HFF-Myc (cell line): ENCODE data around the gene PKP3.
"Not testable (repeated sequence)": the region's sequence is repeated elsewhere in the genome, so short reads cannot be mapped to it uniquely, and the experiment has no call there.

Experiments
- DNase-seq: peaks from one replicate; pipeline ENCODE4 v3.0.0-alpha.2; 2011; ENCODE audit warnings: low read depth; ENCODE audit errors: extremely low read depth
- H3K4me3 ChIP-seq: replicated peaks from 2 replicates; pipeline ENCODE4 v1.5.1; 2011; ENCODE audit warnings: low read depth, mild to moderate bottlenecking, control low read depth, low read length
- CTCF ChIP-seq: IDR thresholded peaks from 2 replicates; pipeline ENCODE4 v1.5.1; 2012; ENCODE audit warnings: mild to moderate bottlenecking, low read depth, low read length, control low read depth; ENCODE audit errors: missing control alignments

Gene PKP3

DNA sequence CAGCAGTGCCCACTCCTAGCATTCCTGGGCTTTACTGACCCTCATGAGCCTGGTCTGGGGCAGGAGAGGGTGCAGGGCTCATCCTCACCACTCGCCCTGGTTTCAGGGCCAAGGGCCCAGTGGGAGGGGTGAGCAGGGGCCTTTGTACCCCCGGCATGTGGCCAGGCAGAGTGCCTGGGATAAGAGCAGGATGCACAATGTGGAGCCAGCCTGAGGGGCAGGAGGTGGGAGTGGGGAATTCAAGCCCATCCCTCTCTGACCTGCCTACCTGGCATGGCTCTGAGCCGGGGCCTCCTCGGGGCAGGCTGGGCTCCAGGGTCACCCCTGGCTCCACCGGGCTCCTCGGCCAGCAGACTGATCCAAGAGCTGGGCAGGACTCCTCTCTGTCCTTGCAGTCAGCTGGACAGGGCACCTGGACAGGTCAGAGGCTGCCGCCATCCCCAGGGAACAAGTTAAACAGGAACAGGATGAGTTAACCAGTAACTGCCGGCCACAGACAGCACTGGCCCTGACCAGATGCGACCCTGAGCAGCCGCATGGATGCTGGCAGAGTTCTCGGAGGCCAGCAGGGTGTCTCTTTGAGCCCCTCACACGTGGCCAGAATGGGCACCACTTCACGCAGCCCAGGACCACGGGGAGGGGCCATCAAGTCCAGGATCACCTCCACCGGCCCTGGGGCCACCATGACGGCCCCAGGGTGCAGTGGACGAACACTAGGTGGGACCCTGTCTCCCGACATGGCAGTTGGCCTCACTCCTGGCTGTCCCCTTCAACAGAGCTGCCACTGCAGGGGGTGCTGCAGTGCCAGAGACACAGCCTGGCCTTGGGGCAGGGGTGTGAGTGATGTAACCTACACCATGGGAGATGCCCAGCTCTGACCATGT lies 15.8 kb downstream of the PKP3 start:
- no peak for TF ChIP-seq CTCF
- H3K4me3 ChIP-seq = no peak overlapping the region
- DNase-seq = no peak

DNA sequence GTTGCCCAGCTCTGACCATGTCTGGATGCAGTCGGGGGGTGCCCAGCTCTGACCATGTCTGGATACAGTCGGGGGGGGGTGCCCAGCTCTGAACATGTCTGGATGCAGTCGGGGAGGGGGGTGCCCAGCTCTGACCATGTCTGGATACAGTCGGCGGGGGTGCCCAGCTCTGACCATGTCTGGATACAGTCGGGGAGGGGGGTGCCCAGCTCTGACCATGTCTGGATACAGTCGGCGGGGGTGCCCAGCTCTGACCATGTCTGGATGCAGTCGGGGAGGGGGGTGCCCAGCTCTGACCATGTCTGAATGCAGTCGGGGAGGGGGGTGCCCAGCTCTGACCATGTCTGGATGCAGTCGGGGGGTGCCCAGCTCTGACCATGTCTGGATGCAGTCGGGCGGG lies 16.7 kb downstream of the PKP3 start:
- DNase-seq, H3K4me3 ChIP-seq: not testable (repeated sequence)

GRCh38 chr11:411520-411919 lies 17.5 kb downstream of the PKP3 start:
- H3K4me3 ChIP-seq = not testable (repeated sequence)

GRCh38 chr11:412641-413119 lies 18.7 kb downstream of the PKP3 start:
- no peak for DNase-seq
- TF ChIP-seq CTCF = no peak
- H3K4me3 ChIP-seq = no peak overlapping the region

More at GRCh38 chr11:411520-411919, 17.5 kb downstream of the PKP3 start:
- not testable (repeated sequence) for DNase-seq

- H3K4me3 ChIP-seq = no peak overlapping the region
- no peak for TF ChIP-seq CTCF
- DNase-seq = no peak
Measured at GRCh38 chr11:413120-414081, 19.4 kb downstream of the PKP3 start.

- DNase-seq = no peak
- no peak overlapping the region for H3K4me3 ChIP-seq
- no peak for TF ChIP-seq CTCF
Measured at GRCh38 chr11:414318-414857, 20.4 kb downstream of the PKP3 start.

- no peak overlapping the region for H3K4me3 ChIP-seq
- no peak for DNase-seq
- TF ChIP-seq CTCF = no peak
Measured at GRCh38 chr11:415640-416041, 21.6 kb downstream of the PKP3 start.
